Adrenal gland (tissue), 12 donors: Measurements from ENCODE around the gene DIP2A. TPM values are rescaled to one million over a fixed set of nuclear protein-coding genes. Genes with fewer than 3 reads are reported as not detected.

Experiments used
- DNase-seq, 7 donors: peaks; one replicate each; pipeline ENCODE4 v3.0.0-alpha.2; 2019 to 2020
- H3K27ac ChIP-seq, 5 donors: fragments of 200-600 bp; sonication (generic) in 4 of 5; 1 replicate in 3 of 5; 2 replicates in 2 of 5; pipeline versions ENCODE4 v1.5.1 to v1.8.0; 2016 to 2020; ENCODE audit warnings: mild to moderate bottlenecking in 1 of 5
- H3K27me3 ChIP-seq: fragments of 200-600 bp; 2 replicates; pipeline ENCODE4 v1.8.0; 2021
- H3K36me3 ChIP-seq, 2 donors: fragments of 200-600 bp; replicated peaks in 1 of 2; 1 replicate in 1 of 2; 2 replicates in 1 of 2; pipeline versions ENCODE4 v1.5.1 to v1.8.0; 2018 to 2022
- H3K4me1 ChIP-seq, 2 donors: fragments of 200-600 bp; replicated peaks in 1 of 2; 1 replicate in 1 of 2; 2 replicates in 1 of 2; pipeline versions ENCODE4 v1.5.1 to v1.8.0; 2018 to 2021
- H3K4me3 ChIP-seq, 4 donors: fragments of 200-600 bp; sonication (generic) in 3 of 4; one replicate each; pipeline ENCODE4 v1.5.1; 2016 to 2018
- H3K9me3 ChIP-seq, 3 donors: fragments of 200-600 bp; sonication (generic) in 1 of 3; replicated peaks in 1 of 3; 1 replicate in 2 of 3; 2 replicates in 1 of 3; pipeline versions ENCODE4 v1.5.1 to v1.8.0; 2016 to 2021
- CTCF ChIP-seq, 6 experiments: fragments of 450-650 bp in 4 of 6; fragments of 200-600 bp in 2 of 6; sonication (generic) in 1 of 6; IDR thresholded peaks; 1 replicate in 5 of 6; 2 replicates in 1 of 6; pipeline versions ENCODE4 v1.5.1 to v1.8.0; 2016 to 2021; ENCODE audit warnings: antibody characterized with exemption in 6 of 6, mild to moderate bottlenecking in 2 of 6, moderate library complexity in 1 of 6
- POLR2A ChIP-seq, 2 donors: fragments of 450-650 bp; IDR thresholded peaks; one replicate each; pipeline ENCODE4 v1.6.1; 2017; ENCODE audit warnings: antibody characterized with exemption in 2 of 2, mild to moderate bottlenecking in 2 of 2, moderate library complexity in 1 of 2
- WGBS, 4 donors: extraction: QIAGEN DNeasy Blood & Tissue Kit in 2 of 4; methylation state at CpG; one replicate each; pipeline versions ENCODE4 v1.1.5 to v1.1.7; 2013 to 2017; 5-methylcytosine and 5-hydroxymethylcytosine counted together
- intact Hi-C, 2 donors: fragments of 100-400 bp; cut with DNase I; formaldehyde crosslinking; loops; one replicate each; pipeline versions ENCODE4 v1.14.1 to v1.15.0; 2022 to 2023
- polyA plus RNA-seq, 3 donors: library from polyadenylated mRNA; stranded (reverse); fragments of 200-250 nt in 2 of 3; fragments of 350-450 nt in 1 of 3; fragmentation: Illumina TruSeq in 1 of 3; extraction: RNeasy Lipid Tissue Mini Kit (QIAGEN cat#74804) in 1 of 3; gene quantifications; one replicate each; pipeline ENCODE4 v1.2.3, GENCODE V29; 2013 to 2014
- total RNA-seq, 9 donors: library from RNA; depleted of rRNA in 4 of 9; stranded (reverse); fragments of >200 nt in 4 of 9; fragments of 120-200 nt in 1 of 9; fragmentation: NEBNext Ultra II Directional in 1 of 9; extraction: Animal tissue kit (Norgen Biotek cat#: 25700) in 1 of 9; gene quantifications; one replicate each; pipeline versions ENCODE4 v1.1.0 to v1.2.4, GENCODE V29; 2013 to 2023
- donor health status: healthy with polysubstance abuse.
- donor health status: Bipolar disorder and iron deficiency.
- donor health status: DM: yes; HTN: yes; CAD: no.
- donor health status: DM: no; HTN: no; CAD: no.
- donor health status: DM: no; HTN: no; CAD: no.
- donor health status: DM: yes; HTN: yes; CAD: no.

Gene DIP2A
- total and polyA plus RNA-seq, 12 donors, result 22.0 to 61.7 (median 35.4) TPM

- DNase-seq, result no peak
- TF ChIP-seq POLR2A (IDR thresholded peaks at IDR 0.05) (no peak), CTCF (IDR thresholded peaks at IDR 0.05) (no peak)
- Histone ChIP-seq H3K9me3 (no peaks in the 10 kb centered on the region), H3K4me1 (peaks cover 0 to 7% of the 10 kb centered on the region in 2 donors), H3K27me3 (no peaks in the 10 kb centered on the region), H3K36me3 (no peaks in the 10 kb centered on the region), H3K4me3 (no peak overlapping the region), H3K27ac (peak overlapping the region in 1 of 5 donors; percentile 50)
- intact Hi-C loops, result no loop called here
- 77 to 83% (median 79%) methylated on average over 1 of the region's 1 CpG for WGBS, 4 donors
These were observed 12.8 kb downstream of the DIP2A start for GRCh38 chr21:46471514-46471913.

GRCh38 chr21:46472246-46472645 is 13.6 kb downstream of the DIP2A start:
- H3K4me1 ChIP-seq, result peaks cover 0 to 7% of the 10 kb centered on the region in 2 donors
- no peak for TF ChIP-seq POLR2A (IDR thresholded peaks at IDR 0.05)
- H3K36me3 ChIP-seq, result no peaks in the 10 kb centered on the region
- no peak for DNase-seq
- intact Hi-C loops, result no loop called here
- WGBS, 4 donors, result 75 to 90% (median 79%) methylated on average over 6 of the region's 6 CpGs
- no peaks in the 10 kb centered on the region for H3K27me3 ChIP-seq
- H3K4me3 ChIP-seq, result no peak overlapping the region
- peak overlapping the region in 1 of 5 donors; percentile 50 for H3K27ac ChIP-seq
- H3K9me3 ChIP-seq, result no peaks in the 10 kb centered on the region

GRCh38 chr21:46474382-46474781 is 15.7 kb downstream of the DIP2A start:
- H3K9me3 ChIP-seq, result no peaks in the 10 kb centered on the region
- H3K4me3 ChIP-seq, result no peak overlapping the region
- H3K27ac ChIP-seq, result no peak overlapping the region
- DNase-seq, result no peak
- WGBS, 4 donors, result 86 to 94% (median 91%) methylated on average over 2 of the region's 2 CpGs
- H3K36me3 ChIP-seq, result no peaks in the 10 kb centered on the region
- H3K27me3 ChIP-seq, result no peaks in the 10 kb centered on the region
- H3K4me1 ChIP-seq, result peaks cover 0 to 7% of the 10 kb centered on the region in 2 donors
- intact Hi-C loops, result no loop called here
- TF ChIP-seq POLR2A (IDR thresholded peaks at IDR 0.05), result no peak
- no peak for TF ChIP-seq CTCF (IDR thresholded peaks at IDR 0.05)

- Histone ChIP-seq H3K36me3 (no peaks in the 10 kb centered on the region), H3K27me3 (no peaks in the 10 kb centered on the region), H3K9me3 (no peaks in the 10 kb centered on the region), H3K4me1 (peaks cover 0 to 7% of the 10 kb centered on the region in 2 donors), H3K27ac (no peak overlapping the region), H3K4me3 (no peak overlapping the region)
- intact Hi-C loops, result no loop called here
- 78 to 93% (median 85%) methylated on average over 1 of the region's 1 CpG for WGBS, 4 donors
- TF ChIP-seq POLR2A (IDR thresholded peaks at IDR 0.05) (no peak), CTCF (IDR thresholded peaks at IDR 0.05) (no peak)
- no peak for DNase-seq
These were observed 16.6 kb downstream of the DIP2A start for GRCh38 chr21:46475296-46475695.

GRCh38 chr21:46477765-46478164 is 19.1 kb downstream of the DIP2A start:
- Histone ChIP-seq H3K27ac (no peak overlapping the region), H3K4me3 (no peak overlapping the region), H3K36me3 (no peaks in the 10 kb centered on the region), H3K4me1 (no peaks in the 10 kb centered on the region), H3K27me3 (no peaks in the 10 kb centered on the region), H3K9me3 (no peaks in the 10 kb centered on the region)
- TF ChIP-seq POLR2A (IDR thresholded peaks at IDR 0.05), result no peak
- no peak for TF ChIP-seq CTCF (IDR thresholded peaks at IDR 0.05)
- intact Hi-C loops, result no loop called here
- peak in 1 of 7 donors; percentile 34 for DNase-seq
- 76 to 84% (median 81%) methylated on average over 7 of the region's 7 CpGs for WGBS, 4 donors
